Vagina (tissue), 2 donors: ENCODE measurements around the gene SPOP. TPM values are rescaled to one million over a fixed set of nuclear protein-coding genes. Genes with fewer than 3 reads are reported as not detected.

Experiments
- DNase-seq, 2 donors: peaks; one replicate each; pipeline ENCODE4 v3.0.0-alpha.2; 2017; ENCODE audit errors: extremely low spot score in 2 of 2
- H3K27ac ChIP-seq: fragments of 200-600 bp; sonication (generic); one replicate; pipeline ENCODE4 v1.5.1; 2019
- H3K27me3 ChIP-seq: fragments of 200-600 bp; sonication (generic); one replicate; pipeline ENCODE4 v1.5.1; 2019
- H3K36me3 ChIP-seq, 2 donors: fragments of 200-600 bp; sonication (generic); one replicate each; pipeline ENCODE4 v1.5.1; 2017 to 2019
- H3K4me1 ChIP-seq: fragments of 200-600 bp; sonication (generic); one replicate; pipeline ENCODE4 v1.5.1; 2019
- H3K4me3 ChIP-seq, 2 donors: fragments of 200-600 bp; sonication (generic); 1 replicate in 1 of 2; 2 replicates in 1 of 2; pipeline ENCODE4 v1.5.1; 2016 to 2019
- H3K9me3 ChIP-seq: fragments of 200-600 bp; sonication (generic); one replicate; pipeline ENCODE4 v1.5.1; 2019
- CTCF ChIP-seq, 3 experiments: fragments of 450-650 bp in 2 of 3; fragments of 200-600 bp in 1 of 3; sonication (generic) in 1 of 3; IDR thresholded peaks; one replicate each; pipeline ENCODE4 v1.5.1; 2017 to 2019; ENCODE audit warnings: antibody characterized with exemption in 3 of 3, mild to moderate bottlenecking in 2 of 3, moderate library complexity in 2 of 3
- POLR2A ChIP-seq, 2 donors: fragments of 450-650 bp; IDR thresholded peaks; one replicate each; pipeline ENCODE4 v1.6.1; 2017; ENCODE audit warnings: antibody characterized with exemption in 2 of 2, mild to moderate bottlenecking in 2 of 2, moderate library complexity in 2 of 2
- intact Hi-C: fragments of 100-400 bp; cut with DNase I; formaldehyde crosslinking; loops from one replicate; pipeline ENCODE4 v1.15.1; 2023
- total RNA-seq: library from RNA; depleted of rRNA; stranded (reverse); fragments of >200 nt; gene quantifications from one replicate; pipeline ENCODE4 v1.2.3, GENCODE V29; 2016

The SPOP gene
- total RNA-seq, 1 donor from 2014 or later = 87.2 TPM

- Histone ChIP-seq H3K36me3 (no peaks in the 10 kb centered on the region), H3K4me3 (no peak overlapping the region), H3K27ac (no peak overlapping the region), H3K27me3 (no peaks in the 10 kb centered on the region), H3K9me3 (no peaks in the 10 kb centered on the region), H3K4me1 (peaks cover 14% of the 10 kb centered on the region)
- intact Hi-C loops = loop anchor here (5.0 to 10.0 kb wide), 4 partner anchors 113 to 445 kb away; partner anchors contain the start of gene DLX3
- DNase-seq = peak in 1 of 2 donors; percentile 77
- TF ChIP-seq CTCF (IDR thresholded peaks at IDR 0.05) = no peak
These were observed 127.9 kb downstream of the SPOP start for GRCh38 chr17:49549691-49550678.

GRCh38 chr17:49549311-49549605, 128.6 kb downstream of the SPOP start:
- no peaks in the 10 kb centered on the region for H3K36me3 ChIP-seq
- no peaks in the 10 kb centered on the region for H3K9me3 ChIP-seq
- DNase-seq = no peak
- no peak for TF ChIP-seq CTCF (IDR thresholded peaks at IDR 0.05)
- no peak for TF ChIP-seq POLR2A (IDR thresholded peaks at IDR 0.05)
- H3K4me3 ChIP-seq = no peak overlapping the region
- H3K27me3 ChIP-seq = no peaks in the 10 kb centered on the region
- H3K4me1 ChIP-seq = peaks cover 14% of the 10 kb centered on the region
- no peak overlapping the region for H3K27ac ChIP-seq
- intact Hi-C loops = loop anchor here (5.0 kb wide), 1 partner anchor 112 kb away; no protein-coding TSS in a partner anchor

Other genes with a start within 250 kb of the SPOP start
- 41.7 TPM for gene NGFR, start 182.8 kb downstream of the SPOP start, total RNA-seq
- gene NXPH3, start 102.2 kb downstream of the SPOP start, total RNA-seq = 18.4 TPM
- 42.0 TPM for gene SLC35B1, start 29.9 kb upstream of the SPOP start, total RNA-seq
- gene FAM117A, start 86.0 kb upstream of the SPOP start, total RNA-seq = 15.7 TPM
- gene KAT7, start 110.6 kb upstream of the SPOP start, total RNA-seq = 36.1 TPM
- not detected for gene TAC4, start 170.0 kb upstream of the SPOP start, total RNA-seq